NCI-H1105 treated with DMSO at 0.1 percent for 48 hours (cell line): ENCODE measurements around the gene MCOLN2.
"Not testable (repeated sequence)": the region's sequence is repeated elsewhere in the genome, so short reads cannot be mapped to it uniquely, and the experiment has no call there.

Experiments
- DNase-seq: peaks from one replicate; lab custom pipeline; 2025; lab: John Stamatoyannopoulos, UW

MCOLN2 gene

DNA sequence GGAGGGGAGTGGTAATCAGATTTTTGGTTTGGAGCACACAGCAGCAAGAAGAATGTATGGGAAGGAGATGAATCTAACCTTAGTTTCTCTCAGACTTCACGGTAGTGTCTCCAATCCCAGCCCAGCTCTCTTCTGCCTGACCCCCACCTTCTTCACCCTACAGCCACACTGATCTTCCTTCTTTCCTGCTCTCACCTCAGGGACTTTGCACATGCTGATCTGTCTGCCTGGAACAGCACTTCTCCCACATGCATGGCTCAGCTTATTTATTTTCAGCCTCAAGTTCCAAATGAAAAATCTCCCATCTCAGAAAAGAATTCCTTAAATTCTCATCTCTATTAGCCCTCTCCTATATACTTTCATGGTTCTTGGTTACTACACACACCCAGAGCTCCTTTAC is 55.1 kb downstream of the MCOLN2 start:
- no peak for DNase-seq

DNA sequence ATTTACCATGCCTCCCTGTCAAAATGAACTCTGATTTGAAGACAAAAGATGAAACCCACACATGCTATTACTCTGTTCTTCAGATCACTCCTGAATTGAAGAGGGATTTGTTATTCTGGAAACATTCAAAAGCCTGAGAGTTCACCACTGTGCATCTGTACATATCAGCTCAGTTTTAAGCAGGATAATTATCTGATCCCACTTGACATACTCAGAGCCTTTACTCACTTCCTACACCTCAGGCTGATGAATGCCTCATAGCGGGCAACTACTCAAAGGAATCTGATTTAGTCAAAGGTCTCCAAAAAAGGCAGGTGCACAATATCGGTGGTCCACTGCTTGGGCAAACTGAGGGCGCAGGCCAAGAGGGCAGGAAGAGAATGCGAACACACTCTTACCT is 56.4 kb downstream of the MCOLN2 start:
- no peak for DNase-seq

DNA sequence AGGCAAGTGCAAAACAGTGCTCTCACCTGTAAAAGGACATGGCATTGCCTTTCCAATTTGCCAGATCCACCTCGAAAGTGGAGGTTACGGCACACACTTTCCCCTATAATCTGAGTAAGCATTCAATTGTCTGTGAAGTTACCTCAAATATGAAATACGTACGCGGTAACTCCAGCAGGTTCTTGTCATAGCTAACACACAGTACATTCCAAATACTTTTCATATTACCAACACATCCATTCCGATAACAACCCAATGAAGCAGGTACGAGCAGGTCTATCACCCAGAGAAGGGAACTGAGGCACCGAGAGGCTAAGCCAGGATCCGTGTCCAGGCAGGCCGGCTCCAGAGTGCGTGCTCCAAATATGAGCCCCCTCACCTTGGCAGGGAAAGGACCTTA is 57.2 kb downstream of the MCOLN2 start:
- no peak for DNase-seq

DNA sequence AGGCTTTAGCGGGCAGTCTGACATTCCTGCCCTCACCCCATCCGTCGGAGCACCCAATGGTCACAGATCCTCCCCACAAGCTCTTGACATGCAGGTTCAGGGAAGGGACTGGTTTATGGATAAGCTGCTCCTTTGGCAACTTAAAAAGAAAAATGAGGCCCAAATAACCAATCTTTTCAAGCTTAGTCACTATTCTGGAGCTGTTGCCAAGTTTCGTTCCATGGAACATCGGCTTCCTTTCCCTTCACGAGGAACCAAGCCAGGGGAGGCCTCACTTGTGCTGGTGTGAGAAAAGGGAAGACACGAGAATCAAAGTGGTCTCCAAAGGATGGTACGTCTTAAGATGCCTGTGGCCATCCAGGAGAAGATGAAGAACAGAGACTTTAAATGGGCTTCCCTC is 57.8 kb downstream of the MCOLN2 start:
- no peak for DNase-seq

DNA sequence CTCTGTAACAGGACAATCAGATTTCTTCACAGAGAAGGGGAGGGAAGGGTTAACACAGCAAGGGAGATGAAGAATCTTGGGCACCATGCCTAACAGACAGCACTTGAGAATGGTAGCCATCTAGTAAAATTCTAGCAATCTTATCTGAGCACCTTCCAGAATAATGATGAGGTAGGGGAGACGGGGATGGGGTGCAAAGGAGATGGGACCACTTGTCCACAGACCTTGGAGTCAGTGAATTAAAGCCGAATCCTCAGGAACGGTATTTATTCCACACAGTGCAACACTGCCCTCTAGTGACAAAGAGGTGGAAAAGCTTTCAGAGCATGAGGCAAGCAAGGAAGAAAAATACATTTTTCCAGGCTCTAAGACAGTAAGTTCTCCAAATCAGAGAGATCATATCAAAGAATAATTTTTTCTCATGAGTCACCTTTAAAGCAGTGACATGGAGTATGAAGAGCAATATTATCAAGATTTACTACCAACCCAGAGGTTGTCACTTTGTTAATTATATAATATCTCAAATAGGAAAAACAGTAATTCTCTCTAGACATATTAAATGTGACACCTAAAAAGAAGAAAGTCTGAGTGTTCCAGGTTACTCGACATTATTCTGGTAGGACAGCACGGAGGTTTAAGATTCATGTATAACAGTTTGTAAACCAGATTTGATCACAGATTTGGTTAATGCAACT is 60.6 kb downstream of the MCOLN2 start:
- peak; percentile 82 for DNase-seq

DNA sequence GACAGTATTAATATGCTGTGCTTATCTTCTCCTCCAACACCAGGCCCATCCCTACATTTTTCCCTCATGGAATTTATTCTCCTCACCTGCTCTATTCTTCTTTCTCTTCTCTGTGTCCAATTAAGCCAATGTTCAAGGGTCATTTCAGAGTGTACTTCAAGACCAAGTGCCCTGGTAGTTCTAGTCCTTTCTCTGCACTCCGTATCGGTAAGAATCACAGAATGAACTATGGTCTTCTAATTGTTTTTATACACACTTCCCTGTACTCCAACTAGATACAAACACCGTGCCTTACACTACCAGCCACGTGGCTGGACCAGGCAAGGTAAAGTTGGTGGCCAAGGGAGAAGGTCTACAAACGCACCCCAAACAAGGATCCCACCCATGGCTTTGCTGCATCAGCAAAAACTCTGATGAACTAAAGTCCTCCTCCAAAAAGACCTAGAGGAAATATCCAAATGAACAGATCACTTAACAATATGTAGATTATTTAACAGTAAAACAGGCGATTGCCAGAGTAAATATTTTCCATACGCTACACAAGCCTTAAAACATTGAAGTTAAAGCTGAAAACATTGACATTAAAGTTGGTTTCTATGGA is 63.8 kb downstream of the MCOLN2 start:
- no peak for DNase-seq

DNA sequence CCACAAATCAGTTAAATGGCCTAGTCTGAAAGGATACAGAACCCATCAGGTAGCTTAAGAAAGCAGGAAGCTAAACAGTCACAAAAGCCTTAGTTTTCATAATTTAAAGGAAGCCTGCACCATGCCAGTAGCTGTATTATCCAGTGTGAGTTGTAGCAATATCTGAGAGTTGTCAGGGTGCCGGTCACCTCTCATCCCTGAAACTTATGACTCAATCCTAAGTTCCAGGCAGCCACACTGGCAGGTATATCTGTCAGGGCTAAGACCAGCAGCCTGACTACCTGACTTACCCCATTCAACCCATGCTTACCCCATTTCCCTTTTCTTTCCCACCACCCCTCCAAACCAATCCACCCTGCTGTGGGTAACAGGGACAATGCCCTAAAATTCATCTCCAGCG is 66.1 kb downstream of the MCOLN2 start:
- DNase-seq: no peak

DNA sequence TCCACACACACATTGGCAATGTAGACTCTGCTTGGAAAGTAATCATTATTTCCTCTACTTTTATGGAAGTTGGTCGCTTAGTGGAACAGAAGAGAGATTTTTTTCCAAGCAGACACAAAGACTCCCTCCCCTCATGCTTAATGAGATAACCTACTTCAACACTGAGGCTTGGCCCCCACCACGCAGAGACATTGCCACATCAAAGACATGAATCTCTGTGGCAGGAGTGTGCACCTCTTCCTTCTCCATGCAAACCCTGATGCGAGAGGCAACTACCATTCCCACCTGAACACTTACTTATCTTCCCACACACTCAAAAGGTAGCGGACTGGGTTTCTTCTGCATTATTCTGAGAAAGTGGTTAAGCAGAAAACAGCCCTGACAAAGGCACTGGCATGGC is 66.6 kb downstream of the MCOLN2 start:
- no peak for DNase-seq

DNA sequence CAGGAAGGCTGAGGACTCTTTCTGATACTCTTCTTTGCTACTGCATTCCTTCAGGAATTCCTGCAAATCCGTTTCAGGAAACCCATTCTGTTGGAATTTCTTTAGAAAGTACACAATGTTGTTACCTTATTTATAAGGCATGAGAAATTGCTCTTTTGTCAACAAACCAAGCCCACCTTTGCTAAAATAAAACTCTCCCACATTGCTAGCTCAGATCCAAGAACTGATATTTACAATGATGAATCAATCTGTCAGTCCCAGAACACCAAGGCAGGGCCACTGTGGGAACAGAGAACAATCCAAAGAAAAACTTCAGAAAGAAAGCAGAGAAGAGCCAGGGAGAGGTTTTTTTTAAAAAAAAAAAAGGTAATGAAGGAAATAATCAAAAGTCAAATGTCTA is 67.3 kb downstream of the MCOLN2 start:
- no peak for DNase-seq

DNA sequence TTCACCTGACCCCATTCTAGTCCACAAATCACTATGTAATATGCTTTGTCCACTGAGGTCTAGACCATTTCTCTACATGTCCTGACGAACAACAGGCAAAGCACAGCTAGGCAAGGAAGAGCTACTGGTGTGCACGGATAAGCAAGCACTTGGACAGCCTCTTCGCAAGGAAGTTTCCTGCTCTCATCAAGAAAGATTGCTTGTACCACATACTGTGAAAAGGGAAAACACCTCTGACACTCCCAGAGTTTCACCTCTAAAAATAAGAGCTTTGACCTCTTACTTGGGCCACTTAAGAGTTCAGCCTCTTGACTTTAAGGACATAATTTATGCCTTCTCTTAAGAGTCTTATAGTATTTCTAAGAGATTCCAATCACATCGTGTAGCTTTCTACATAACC is 67.9 kb downstream of the MCOLN2 start:
- no peak for DNase-seq

DNA sequence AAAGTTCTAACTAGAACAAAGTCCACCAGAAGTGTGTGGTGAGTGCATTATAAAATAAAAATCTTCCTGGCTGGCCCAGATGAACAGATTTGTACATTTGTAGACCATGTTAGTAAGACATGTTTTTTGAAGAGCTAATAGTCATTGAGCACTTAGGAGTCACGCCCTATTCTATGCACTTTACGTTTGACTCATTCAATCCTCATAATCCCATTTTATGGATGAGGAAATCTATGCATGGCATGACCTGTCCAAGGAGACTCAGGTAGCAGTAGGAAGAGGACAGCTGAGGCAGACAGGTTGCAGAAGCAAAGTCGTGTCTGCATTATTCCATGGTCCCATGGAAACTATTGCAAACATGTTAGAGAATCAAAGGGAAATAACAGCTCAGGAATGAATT is 73.6 kb downstream of the MCOLN2 start:
- no peak for DNase-seq

DNA sequence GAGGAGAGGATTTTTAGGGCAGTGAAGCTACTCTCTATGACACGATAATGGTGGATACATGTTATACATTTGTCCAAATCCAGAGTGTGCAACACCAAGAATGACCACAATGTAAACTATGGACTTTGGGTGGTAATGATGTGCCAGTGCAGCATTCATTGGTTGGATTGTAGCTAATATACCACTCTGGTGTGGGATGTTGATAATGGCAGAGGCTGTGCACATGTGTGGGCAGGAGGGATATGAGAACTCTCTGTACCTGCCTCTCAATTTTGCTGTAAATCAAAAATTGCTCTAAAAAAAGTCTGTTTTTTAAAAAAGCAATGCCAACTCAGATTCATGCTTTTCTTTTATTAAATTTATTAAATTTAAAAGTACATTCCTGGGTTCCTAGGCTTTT is 76.8 kb downstream of the MCOLN2 start:
- DNase-seq: no peak

DNA sequence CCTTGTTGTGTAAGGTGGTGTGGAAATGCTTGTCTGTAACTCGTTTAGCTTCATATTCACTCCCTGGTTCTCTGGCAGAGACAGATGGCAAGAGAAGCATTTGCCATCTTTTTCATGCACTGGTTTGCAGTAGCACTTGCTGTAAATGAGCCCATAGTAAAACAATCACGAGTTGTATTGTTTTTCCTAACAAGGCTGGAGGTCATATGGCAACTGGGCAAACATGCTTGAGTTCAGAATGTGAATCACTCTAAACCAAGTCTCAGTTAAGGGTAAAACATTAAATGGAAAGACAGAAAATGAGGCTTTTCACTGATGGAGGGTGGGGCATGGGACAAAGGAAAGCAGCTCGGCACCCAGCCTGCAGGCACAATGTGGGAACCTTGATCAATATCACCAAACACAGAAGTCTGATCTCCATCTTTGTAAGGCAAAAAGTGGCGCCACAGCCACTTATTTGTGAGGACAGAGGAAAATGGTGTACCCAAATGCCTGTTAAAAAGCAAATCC is 77.4 kb downstream of the MCOLN2 start:
- DNase-seq: no peak

DNA sequence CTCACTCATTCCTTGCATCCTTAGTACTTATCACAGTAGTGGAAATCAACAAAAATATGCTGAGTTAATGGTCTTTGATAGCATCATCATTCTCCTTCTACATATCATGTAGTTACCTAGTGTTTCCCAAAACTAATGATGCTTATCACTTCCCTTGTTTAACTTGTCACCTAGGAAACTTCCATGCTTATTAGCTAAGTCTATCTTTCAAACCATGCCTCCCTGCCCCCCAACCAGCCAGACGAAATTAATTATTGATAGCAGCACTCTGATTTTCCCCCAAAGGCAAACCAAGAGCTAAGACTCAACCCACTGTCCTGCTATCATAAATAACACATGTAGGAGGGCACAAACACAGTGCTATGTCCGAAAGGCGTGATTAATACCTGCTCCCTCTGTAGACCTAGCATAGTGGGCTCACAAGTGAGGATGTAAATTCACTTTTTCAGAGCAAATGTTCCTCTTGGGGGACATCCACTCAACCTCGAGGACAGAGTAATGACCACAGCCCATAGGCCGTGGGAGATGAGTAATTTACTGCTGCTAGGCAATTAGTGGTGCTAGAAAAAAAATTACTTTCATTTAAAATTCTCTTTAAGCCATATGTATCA is 78.1 kb downstream of the MCOLN2 start:
- no peak for DNase-seq

DNA sequence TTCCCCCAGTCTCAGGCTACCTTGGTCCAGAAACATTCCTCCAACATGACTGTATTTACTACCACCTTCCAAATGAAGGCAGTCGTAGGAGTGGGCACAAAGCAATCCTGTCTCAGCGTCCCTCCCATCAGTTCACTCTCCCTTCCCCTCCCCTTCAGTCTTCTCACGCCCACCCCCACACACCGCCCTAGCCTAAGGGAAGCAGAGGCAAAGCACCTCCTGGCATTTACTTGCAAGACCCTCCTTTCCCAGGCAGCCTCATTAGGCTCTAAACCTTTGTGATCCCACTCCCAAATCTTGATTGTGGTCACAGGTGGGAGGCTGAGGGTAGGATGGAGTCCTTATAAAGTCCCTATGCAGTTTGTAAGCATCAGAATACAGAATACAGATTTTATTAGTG is 80.0 kb downstream of the MCOLN2 start:
- DNase-seq: no peak

DNA sequence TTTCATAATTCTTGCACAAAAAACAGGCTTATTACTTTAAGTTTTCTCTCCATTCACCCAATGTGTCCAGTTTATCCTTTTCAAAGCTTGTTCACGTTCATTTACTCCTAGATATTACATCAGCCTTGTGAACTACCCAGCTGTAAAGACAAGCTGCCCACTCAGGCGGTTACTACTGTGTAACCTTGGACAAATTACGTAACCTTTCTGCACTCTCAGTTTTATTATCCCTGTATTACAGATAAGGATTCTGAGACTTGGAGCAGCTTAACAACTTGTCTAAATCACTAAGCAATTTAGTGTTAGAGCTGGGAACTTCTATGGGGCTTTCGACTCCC is 83.4 kb downstream of the MCOLN2 start:
- no peak for DNase-seq

DNA sequence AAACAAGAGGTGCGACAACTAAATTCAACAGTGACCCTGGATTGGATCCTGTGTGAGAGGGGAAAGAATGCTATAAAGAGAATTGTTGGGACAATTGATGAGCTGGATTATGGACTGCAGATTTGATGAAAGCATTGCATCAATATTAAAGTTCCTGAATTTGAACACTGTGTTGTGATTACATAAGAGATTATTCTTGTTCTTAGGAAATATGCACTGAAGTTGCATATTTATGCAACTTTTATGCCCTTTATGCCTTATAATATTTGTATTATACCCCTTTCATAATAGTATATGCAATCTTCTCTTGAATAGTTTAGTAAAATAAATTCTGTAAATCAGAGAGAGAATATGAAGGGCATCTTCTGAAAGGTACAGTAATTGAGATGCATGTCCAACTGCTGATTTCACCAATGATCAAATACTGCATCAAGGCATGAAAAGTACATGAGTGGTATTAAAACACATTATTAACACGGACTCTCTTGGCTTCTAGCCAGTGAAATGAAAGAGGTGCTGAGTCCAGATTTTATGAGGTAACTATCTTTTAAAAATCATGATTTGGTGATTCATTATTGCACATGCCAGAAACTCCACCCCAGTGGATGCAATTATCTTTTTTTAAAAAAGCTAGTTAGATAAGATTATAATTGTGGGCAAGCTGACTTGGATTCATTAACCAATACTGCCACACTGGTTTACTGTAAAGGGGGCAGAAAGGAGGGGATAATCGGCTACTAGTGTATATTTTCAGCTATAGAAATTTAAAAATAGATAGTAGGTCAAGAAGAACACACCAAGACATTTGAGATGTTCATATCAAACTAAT is 84.0 kb downstream of the MCOLN2 start:
- DNase-seq: no peak

DNA sequence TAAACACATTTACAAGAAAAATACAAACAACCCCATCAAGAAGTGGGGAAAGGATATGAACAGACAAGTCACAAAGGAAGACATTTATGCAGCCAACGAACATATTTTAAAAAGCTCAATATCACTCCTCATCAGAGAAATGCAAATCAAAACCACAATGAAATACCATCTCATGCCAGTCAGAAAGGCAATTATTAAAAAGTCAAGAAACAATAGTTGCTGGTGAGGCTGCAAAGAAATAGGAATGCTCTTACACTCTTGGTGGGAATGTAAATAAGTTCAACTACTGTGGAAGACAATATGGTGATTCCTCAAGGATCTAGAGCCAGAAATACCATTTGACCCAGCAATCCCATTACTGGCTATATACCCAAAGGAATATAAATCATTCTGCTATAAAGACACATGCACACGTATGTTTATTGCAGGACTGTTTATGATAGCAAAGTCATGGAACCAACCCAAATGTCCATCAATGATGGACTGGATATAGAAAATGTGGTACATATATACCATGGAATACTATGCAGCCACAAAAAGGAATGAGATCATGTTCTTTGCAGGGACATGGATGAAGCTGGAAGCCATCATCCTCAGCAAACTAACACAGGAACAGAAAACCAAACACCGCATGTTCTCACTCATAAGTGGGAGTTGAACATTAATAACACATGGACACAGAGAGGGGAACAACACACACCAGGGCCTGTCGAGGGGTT is 88.0 kb downstream of the MCOLN2 start:
- not testable (repeated sequence) for DNase-seq

DNA sequence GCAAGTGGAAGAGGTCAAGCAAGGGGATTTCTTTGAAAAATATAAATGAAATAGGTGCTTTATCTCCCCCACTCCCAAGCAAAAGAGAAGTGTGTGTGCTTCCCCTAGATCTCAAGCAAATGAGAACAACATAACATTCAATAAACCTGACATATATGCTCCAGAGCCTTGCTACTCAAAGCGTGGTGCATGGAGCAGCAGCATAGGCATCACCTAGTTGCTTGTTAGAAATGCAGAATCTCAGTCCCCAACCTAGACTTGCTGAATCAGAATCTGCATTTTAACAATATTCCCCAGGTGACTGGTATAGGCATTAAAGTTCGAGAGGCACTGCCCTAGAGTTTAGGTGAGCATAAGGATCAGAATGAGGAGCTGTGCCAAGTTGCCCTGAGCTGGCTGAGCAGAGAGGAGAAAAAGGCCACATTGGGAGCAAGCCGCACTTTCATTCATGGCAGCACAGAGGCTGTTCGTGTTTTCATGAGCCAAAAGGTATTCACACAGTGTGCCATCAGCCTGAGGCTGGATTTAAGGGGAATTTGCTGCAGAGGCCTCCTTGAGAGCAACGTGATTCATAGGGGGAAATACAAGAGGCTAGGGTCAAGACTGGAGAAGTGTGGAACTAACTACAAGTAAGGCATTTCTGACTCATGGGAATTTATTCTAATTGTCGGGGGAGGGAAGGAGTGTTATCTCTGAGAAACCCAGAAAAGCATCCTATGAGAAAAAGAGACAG is 89.7 kb downstream of the MCOLN2 start:
- no peak for DNase-seq

DNA sequence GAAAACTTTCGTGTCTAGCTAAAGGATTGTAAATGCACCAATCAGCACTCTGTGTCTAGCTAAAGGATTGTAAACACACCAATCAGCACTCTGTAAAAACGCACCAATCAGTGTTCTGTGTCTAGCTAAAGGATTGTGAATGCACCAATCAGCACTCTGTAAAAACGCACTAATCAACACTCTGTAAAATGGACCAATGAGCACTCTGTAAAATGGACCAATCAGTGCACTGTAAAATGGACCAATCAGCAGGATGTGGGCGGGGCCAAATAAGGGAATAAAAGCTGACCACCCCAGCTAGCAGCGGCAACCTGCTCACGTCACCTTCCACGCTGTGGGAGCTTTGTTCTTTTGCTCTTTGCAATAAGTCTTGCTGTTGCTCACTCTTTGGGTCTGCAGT is 94.2 kb downstream of the MCOLN2 start:
- DNase-seq: not testable (repeated sequence)

DNA sequence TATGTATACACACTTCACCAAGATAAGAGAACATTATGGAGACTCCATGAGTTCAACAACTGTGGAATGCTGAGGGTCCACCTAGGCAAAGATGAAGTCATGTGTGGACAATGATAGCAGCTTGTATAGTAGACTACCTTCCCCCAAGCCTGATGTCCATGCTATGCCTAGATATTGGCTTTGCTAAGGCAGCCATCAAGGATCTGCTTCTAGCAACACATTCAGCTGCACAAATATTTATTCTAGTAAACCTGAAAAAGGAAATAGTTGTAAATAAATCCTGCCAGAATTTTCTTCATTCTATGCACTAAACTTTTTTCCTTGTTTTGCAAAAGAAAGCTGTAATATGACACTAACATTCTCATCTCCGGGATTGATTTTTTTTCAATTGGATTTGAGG is 96.9 kb downstream of the MCOLN2 start:
- DNase-seq: no peak
